Thoracic aorta (tissue), 2 donors: ENCODE data around the gene JCHAIN. TPM values are rescaled to one million over a fixed set of nuclear protein-coding genes. Genes with fewer than 3 reads are reported as not detected.

ENCODE experiments used
- ATAC-seq: fragments of 150-250 bp; one replicate; pipeline ENCODE4 v1.8.0; 2017; ENCODE audit warnings: low read depth; ENCODE audit not compliant: insufficient number of reproducible peaks, low FRiP score
- DNase-seq: peaks from one replicate; pipeline ENCODE4 v3.0.0-alpha.2; 2020; ENCODE audit warnings: low spot score
- H3K27ac ChIP-seq, 2 donors: fragments of 200-600 bp; sonication (generic); 1 replicate in 1 of 2; 2 replicates in 1 of 2; pipeline ENCODE4 v1.5.1; 2016; ENCODE audit warnings: mild to moderate bottlenecking in 2 of 2, moderate library complexity in 2 of 2
- H3K27me3 ChIP-seq: fragments of 200-600 bp; sonication (generic); replicated peaks from 2 replicates; pipeline ENCODE4 v1.6.0; 2016; ENCODE audit warnings: mild to moderate bottlenecking; ENCODE audit not compliant: insufficient read depth
- H3K36me3 ChIP-seq: fragments of 200-600 bp; sonication (generic); one replicate; pipeline ENCODE4 v1.5.1; 2016
- H3K4me1 ChIP-seq, 2 donors: fragments of 200-600 bp; sonication (generic); 1 replicate in 1 of 2; 2 replicates in 1 of 2; pipeline versions ENCODE4 v1.5.1 to v1.6.0; 2016; ENCODE audit warnings: low read depth in 2 of 2, mild to moderate bottlenecking in 1 of 2; ENCODE audit not compliant: control insufficient read depth in 1 of 2
- H3K4me3 ChIP-seq: fragments of 200-600 bp; sonication (generic); 2 replicates; pipeline ENCODE4 v1.5.1; 2016; ENCODE audit warnings: mild to moderate bottlenecking
- H3K9me3 ChIP-seq: fragments of 200-600 bp; sonication (generic); 2 replicates; pipeline ENCODE4 v1.5.1; 2016
- total RNA-seq, 2 donors: library from RNA; depleted of rRNA; stranded (reverse); fragments of >200 nt; gene quantifications; one replicate each; pipeline versions ENCODE4 v1.1.0 to v1.2.3, GENCODE V29; 2016
- TF ChIP-seq, protein P1 (sequence below): fragments of 200-600 bp; sonication (generic); IDR thresholded peaks from one replicate; pipeline ENCODE4 v1.5.1; 2019; ENCODE audit warnings: antibody characterized with exemption

Gene JCHAIN
- total RNA-seq, 2 donors from 2014 or later = 1.6 to 7.9 TPM

DNA sequence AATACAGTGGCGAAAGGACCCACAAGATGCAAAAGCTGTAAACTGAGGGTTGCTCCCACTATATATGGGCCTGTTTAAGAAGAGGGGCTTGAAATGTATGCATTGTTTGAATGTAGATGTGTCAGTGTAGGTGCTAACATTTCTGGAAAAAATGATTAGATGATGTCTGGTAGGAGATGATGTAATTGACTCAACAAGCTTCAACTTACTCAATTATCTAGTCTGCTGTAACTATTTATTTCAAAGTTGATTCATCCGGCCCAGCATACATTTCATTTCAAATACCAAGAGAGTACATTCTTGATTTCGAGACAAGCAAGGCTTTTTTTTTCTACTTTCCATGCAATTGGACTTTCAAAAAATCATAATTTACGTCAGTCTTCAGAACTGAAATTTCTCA, 47.0 kb downstream of the JCHAIN start:
- Histone ChIP-seq H3K27ac (no peak overlapping the region), H3K9me3 (no peaks in the 10 kb centered on the region), H3K4me1 (no peaks in the 10 kb centered on the region), H3K4me3 (no peak overlapping the region), H3K36me3 (no peaks in the 10 kb centered on the region), H3K27me3 (no peaks in the 10 kb centered on the region)
- TF ChIP-seq, protein P1, sequence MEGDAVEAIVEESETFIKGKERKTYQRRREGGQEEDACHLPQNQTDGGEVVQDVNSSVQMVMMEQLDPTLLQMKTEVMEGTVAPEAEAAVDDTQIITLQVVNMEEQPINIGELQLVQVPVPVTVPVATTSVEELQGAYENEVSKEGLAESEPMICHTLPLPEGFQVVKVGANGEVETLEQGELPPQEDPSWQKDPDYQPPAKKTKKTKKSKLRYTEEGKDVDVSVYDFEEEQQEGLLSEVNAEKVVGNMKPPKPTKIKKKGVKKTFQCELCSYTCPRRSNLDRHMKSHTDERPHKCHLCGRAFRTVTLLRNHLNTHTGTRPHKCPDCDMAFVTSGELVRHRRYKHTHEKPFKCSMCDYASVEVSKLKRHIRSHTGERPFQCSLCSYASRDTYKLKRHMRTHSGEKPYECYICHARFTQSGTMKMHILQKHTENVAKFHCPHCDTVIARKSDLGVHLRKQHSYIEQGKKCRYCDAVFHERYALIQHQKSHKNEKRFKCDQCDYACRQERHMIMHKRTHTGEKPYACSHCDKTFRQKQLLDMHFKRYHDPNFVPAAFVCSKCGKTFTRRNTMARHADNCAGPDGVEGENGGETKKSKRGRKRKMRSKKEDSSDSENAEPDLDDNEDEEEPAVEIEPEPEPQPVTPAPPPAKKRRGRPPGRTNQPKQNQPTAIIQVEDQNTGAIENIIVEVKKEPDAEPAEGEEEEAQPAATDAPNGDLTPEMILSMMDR = no peak
- no peak for DNase-seq
- no peak for ATAC-seq

DNA sequence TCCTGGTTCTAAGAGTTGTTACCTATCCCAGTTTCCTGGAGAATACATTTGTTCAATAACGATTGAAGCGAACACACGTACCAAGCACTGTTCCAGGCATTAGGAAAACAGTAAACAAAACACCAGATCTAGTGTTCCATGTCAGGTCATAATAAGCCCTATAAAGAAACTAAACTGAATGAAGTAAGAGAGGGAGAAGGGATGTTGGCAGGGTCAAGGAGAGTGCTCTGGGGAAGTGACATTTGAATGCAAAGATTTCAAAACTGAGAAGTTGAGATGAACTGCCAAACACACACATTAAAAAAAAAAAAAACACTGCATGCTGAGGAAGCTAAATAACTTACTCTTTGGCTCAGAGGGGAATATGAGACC, 52.1 kb downstream of the JCHAIN start:
- DNase-seq (no peak), ATAC-seq (no peak)
- Histone ChIP-seq H3K27ac (no peak overlapping the region), H3K36me3 (no peaks in the 10 kb centered on the region), H3K4me1 (no peaks in the 10 kb centered on the region), H3K27me3 (no peaks in the 10 kb centered on the region), H3K4me3 (peak overlapping the region; percentile 56), H3K9me3 (no peaks in the 10 kb centered on the region)
- TF ChIP-seq, protein P1 = no peak

DNA sequence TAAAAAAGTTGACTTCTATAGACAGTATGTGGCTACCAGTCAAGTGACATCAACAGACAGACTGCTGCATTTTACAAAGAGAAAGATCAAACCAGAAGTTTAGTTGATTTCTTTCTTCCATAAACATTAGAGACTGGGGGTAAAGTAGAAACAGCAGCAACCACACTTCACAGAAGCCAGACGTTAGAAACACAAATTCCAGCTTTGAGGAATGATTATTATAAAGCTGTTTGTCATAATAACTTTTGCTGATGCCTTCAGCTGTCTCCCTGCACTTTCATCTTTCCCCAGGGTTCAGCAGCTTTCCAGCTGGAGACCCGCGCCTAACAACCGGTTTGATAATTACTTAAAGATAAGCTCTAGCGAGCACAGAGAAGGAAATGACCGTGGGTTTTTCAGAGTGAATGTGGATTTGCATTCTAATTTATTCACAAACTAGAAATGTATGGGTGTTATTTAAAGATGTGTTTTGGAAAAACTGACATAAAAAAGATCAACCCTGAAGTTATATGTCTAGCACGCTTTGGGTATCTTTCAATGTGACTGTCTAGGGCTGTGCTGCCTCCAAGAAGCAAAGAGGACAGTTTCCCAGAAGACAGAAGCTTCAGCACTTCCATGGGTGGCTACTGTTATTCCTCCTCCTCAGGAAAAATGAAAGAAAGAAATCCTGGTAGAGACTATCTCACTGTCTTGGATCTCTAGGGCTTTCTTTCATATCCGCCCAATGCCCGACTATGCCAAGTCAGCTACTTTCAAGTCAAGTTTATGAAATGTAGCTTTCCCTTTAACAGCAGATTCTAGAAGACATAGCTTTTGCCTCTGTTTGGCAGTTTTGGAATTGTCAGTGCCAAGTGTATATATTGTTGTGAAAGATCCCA, 52.8 kb downstream of the JCHAIN start:
- peak overlapping the region; percentile 56 for H3K4me3 ChIP-seq
- no peak overlapping the region for H3K27ac ChIP-seq
- DNase-seq (no peak), ATAC-seq (no peak)
- no peaks in the 10 kb centered on the region for H3K27me3 ChIP-seq
- H3K36me3 ChIP-seq = no peaks in the 10 kb centered on the region
- TF ChIP-seq, protein P1 = no peak
- no peaks in the 10 kb centered on the region for H3K4me1 ChIP-seq
- no peaks in the 10 kb centered on the region for H3K9me3 ChIP-seq

DNA sequence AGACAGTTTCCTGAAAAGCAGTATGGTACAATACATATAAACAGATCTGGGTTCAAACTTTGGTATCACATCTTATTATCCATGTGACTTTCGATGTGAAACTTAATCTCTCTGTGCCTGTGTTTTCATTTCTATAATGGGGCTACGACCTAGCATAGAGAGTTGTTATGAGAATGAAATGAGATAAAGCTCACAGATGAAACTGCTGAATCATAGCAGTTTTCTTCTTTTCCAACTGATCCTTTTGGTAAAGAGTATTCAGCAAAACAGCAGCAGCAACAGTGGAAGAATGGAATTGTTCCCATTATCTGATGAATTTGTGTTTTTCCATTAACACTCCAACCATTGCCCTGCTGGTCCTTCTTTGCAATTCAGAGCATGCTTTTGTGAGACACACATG, 58.0 kb downstream of the JCHAIN start:
- Histone ChIP-seq H3K9me3 (no peaks in the 10 kb centered on the region), H3K27me3 (no peaks in the 10 kb centered on the region), H3K4me3 (no peak overlapping the region), H3K4me1 (peaks cover 0 to 5% of the 10 kb centered on the region in 2 donors), H3K27ac (no peak overlapping the region), H3K36me3 (no peaks in the 10 kb centered on the region)
- no peak for ATAC-seq
- DNase-seq = no peak
- TF ChIP-seq, protein P1 = no peak

DNA sequence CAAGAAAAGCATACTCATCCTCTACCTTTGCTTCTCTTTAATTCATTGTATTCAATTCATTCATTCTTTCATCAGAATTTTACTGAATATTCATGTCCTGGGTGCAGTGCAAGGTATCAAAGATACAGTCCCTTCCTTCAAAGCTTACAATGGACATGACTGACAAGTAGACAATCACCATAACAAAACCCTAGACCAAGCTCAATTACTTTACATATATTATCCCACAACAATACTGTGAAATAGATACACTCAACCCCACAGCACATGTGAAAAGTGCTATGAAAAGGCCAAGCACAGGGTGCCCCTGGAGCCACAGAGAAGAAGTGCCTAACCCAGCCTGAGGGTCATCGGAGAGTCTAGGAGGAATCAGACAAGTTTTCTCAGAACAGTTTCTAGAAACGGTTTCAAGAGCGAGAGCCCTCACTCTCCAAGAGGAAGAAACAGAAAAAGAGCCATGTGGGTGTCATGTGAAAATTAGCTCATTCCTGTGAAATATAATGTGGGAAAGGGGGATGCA, 58.9 kb downstream of the JCHAIN start:
- H3K36me3 ChIP-seq = no peaks in the 10 kb centered on the region

More for the DNA sequence above, 58.9 kb downstream of the JCHAIN start:
- Histone ChIP-seq H3K27ac (no peak overlapping the region), H3K4me3 (no peak overlapping the region), H3K27me3 (no peaks in the 10 kb centered on the region), H3K4me1 (peaks cover 0 to 5% of the 10 kb centered on the region in 2 donors), H3K9me3 (no peaks in the 10 kb centered on the region)
- no peak for ATAC-seq
- TF ChIP-seq, protein P1 = no peak
- DNase-seq = no peak
